Activated CD8-positive, alpha-beta memory T cell treated with anti-CD3 and anti-CD28 coated beads, Interleukin-2, amount 10 ng/mL, durations not matched to agents 7 days and 5 days (primary cell): ENCODE measurements around the gene EPHB2. TPM values are rescaled to one million over a fixed set of nuclear protein-coding genes. Genes with fewer than 3 reads are reported as not detected.

ENCODE experiments used
- ATAC-seq: fragments of 150-1000 bp; cut with Tn5 transposase; one replicate; pipeline ENCODE4 v1.10.0; 2021; ENCODE audit warnings: moderate library complexity
- CTCF ChIA-PET: fragments of 350-600 bp; sonication (Branson Sonifier 250); formaldehyde crosslinking; loops from one replicate; lab custom pipeline; 2021; ENCODE audit warnings: antibody characterized with exemption; lab: Charles Lee
- DNase-seq: peaks from one replicate; pipeline ENCODE4 v3.0.0-alpha.2; 2020
- H3K27ac Mint-ChIP-seq: one replicate; pipeline ENCODE4 v1.8.0; 2021; ENCODE audit warnings: mild to moderate bottlenecking, mixed read lengths
- H3K27me3 Mint-ChIP-seq: one replicate; pipeline ENCODE4 v1.8.0; 2021; ENCODE audit warnings: mixed read lengths
- H3K36me3 Mint-ChIP-seq: one replicate; pipeline ENCODE4 v1.8.0; 2021; ENCODE audit warnings: mild to moderate bottlenecking, mixed read lengths
- H3K4me1 Mint-ChIP-seq: one replicate; pipeline ENCODE4 v1.8.0; 2021; ENCODE audit warnings: mixed read lengths
- H3K4me3 Mint-ChIP-seq: one replicate; pipeline ENCODE4 v1.8.0; 2021; ENCODE audit warnings: mild to moderate bottlenecking, moderate library complexity, mixed read lengths
- H3K9me3 Mint-ChIP-seq: one replicate; pipeline ENCODE4 v1.8.0; 2022; ENCODE audit warnings: low read depth, mixed read lengths
- total RNA-seq, 2 experiments: library from RNA; stranded (reverse); gene quantifications; one replicate each; pipeline ENCODE4 v1.2.3, GENCODE V29; 2021

Gene EPHB2
- total RNA-seq, 2 experiments from 2014 or later: 0.09 TPM

DNA sequence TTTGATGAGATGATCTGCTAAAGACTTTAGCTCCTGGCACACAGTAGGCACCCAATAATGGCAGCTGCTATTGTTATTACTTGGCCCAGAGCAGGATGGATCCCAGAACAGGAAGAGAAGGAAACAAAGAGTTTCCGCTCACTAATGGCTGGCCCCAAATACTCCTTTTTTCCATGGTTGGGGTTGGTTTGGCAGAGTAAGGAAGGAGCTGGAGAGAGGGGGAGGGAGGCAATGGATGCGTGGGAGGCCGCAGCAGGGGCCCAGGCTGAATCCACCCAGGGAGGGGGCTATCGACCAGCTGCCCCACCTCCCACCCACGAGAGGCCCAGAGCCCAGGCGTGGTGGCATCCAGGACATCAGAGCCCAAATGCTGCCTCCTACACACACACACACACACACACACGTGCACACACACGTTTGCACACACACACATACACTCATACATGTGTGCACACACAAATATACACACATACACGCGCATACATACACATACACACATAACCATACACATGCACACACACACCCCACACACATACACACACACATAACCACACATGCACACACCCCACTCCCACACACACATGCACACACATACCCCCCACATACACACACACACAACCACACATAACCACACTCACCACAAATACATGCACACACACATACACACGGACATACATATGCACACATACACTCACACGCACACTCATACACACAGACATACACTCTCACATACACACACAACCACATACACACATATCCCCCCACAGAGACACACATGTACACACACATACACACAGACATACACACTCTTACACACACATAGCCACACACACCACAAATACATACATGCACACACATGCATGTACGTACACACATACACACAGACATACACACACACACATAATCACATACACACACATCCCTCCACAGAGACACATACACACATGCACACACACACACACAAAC is 32.4 kb upstream of the EPHB2 start:
- CTCF ChIA-PET: interaction anchor here (0.5 kb wide), 1 partner anchor 271 kb away, joined by 4 read pairs; no protein-coding TSS in a partner anchor
- H3K27ac Mint-ChIP-seq: no peak overlapping the region
- DNase-seq (no peak), ATAC-seq (no peak)
- no peaks in the 10 kb centered on the region for H3K9me3 Mint-ChIP-seq
- H3K27me3 Mint-ChIP-seq: peaks cover 15% of the 10 kb centered on the region
- no peak overlapping the region for H3K4me3 Mint-ChIP-seq
- H3K4me1 Mint-ChIP-seq: no peaks in the 10 kb centered on the region
- no peaks in the 10 kb centered on the region for H3K36me3 Mint-ChIP-seq

DNA sequence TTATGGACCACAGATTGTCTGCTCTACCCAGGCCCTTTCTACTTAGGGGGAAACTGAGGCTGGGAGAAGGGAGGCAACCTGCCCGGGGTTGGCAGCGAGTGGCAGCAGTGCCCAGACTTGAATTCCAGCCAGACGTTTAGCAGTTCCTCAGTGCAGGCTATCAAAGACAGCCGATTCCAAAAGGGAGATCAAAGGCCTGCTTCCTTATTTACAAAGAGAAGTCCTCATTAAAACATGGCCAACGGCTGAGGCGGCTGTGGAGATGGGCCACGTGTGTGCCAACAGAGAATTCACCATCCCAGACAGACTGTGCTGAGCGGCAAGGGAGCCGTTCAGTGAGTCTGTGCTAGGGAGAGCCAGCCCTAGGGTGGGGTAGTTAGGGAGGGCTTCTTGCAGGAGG is 29.9 kb upstream of the EPHB2 start:
- peaks cover 4% of the 10 kb centered on the region for H3K27me3 Mint-ChIP-seq
- H3K4me1 Mint-ChIP-seq: no peaks in the 10 kb centered on the region
- H3K27ac Mint-ChIP-seq: no peak overlapping the region
- CTCF ChIA-PET: no interaction called here
- H3K9me3 Mint-ChIP-seq: no peaks in the 10 kb centered on the region
- no peak overlapping the region for H3K4me3 Mint-ChIP-seq
- DNase-seq: no peak
- ATAC-seq: no peak
- no peaks in the 10 kb centered on the region for H3K36me3 Mint-ChIP-seq

DNA sequence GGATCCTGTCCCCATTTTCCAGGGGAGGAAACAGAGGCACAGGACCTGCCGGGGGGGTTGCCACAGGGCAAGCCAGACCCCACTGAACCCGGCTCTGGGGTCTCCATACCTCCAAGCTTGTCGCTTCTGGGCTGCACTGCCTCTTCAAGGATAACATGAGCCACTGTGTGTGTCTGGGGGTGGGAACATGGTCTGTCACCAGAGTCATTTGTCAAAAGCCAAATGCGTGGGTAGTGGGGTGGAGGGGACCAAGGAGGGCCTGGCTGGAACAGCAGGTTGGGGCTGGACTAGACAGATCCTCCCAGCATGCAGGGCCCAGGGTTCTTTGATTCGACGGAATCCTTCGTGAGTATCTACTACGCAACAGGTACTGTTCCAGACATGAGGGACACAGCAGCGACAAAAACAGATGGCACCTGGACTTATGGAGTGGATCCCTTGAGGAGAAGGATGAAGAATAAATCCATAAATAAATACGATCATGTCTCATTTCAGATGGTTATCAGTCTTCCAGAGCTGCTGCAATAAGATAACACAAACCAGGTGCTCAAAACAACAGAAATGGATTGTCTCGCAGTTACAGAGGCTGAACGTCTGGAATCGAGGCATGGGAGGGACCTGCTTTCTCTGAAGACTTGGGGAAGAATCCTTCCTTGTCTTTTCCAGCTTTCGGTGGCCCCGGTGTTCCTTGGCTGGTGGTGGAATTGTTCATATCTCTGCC is 28.9 kb upstream of the EPHB2 start:
- DNase-seq: no peak
- CTCF ChIA-PET: no interaction called here
- Mint-ChIP-seq H3K9me3 (no peaks in the 10 kb centered on the region), H3K4me1 (no peaks in the 10 kb centered on the region), H3K4me3 (no peak overlapping the region), H3K36me3 (no peaks in the 10 kb centered on the region), H3K27ac (no peak overlapping the region), H3K27me3 (peaks cover 7% of the 10 kb centered on the region)
- ATAC-seq: no peak

DNA sequence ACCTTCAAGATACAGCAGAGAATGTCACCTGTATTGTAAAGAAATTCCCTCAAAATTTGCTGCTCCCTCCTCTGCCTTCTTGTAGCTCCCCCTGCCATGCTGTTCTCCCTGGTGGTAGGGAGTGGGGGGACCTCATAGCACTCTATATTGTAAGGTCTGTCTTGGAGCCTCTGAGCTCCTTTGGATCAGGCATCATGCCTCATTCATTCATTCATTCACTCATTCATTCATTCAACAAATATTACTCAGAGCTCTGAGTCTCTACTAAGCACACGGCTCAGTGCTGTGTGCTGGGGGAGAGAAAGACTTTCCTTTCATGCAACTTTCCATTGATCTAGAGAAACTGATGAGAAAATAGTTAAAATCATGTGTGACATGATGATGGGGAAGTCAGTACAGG is 27.1 kb upstream of the EPHB2 start:
- ATAC-seq: no peak

DNA sequence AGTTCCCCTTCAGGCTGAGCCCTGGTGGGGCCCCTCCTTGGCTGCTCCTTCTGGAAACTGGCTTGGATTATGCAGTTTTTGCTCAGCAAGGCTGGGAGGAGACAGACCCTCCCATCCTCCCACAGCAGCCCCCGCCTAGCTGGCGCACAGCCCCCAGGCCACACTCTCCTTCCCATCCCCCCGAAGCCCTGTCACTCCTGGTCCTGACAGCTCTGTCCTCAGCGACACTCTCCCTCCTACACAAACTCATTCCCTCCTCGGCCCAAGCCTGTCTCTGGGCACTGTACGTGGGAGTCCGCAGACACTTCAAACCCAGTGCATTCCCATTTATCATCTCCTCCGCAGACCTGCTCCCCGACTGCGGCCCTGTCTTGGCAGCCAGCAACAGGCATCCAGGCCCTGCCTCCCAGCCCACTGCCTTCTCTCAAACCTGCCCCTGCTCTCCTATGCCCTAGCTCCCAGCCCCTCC is 25.0 kb upstream of the EPHB2 start:
- no peaks in the 10 kb centered on the region for H3K4me1 Mint-ChIP-seq
- peaks cover 19% of the 10 kb centered on the region for H3K27me3 Mint-ChIP-seq
- no peaks in the 10 kb centered on the region for H3K36me3 Mint-ChIP-seq
- no peak for ATAC-seq
- no peak overlapping the region for H3K4me3 Mint-ChIP-seq
- DNase-seq: no peak
- CTCF ChIA-PET: no interaction called here
- no peak overlapping the region for H3K27ac Mint-ChIP-seq
- no peaks in the 10 kb centered on the region for H3K9me3 Mint-ChIP-seq

More for the DNA sequence above, 27.1 kb upstream of the EPHB2 start:
- Mint-ChIP-seq H3K4me1 (no peaks in the 10 kb centered on the region), H3K36me3 (no peaks in the 10 kb centered on the region), H3K9me3 (no peaks in the 10 kb centered on the region), H3K27ac (no peak overlapping the region), H3K27me3 (peaks cover 15% of the 10 kb centered on the region), H3K4me3 (no peak overlapping the region)
- no peak for DNase-seq
- CTCF ChIA-PET: no interaction called here

DNA sequence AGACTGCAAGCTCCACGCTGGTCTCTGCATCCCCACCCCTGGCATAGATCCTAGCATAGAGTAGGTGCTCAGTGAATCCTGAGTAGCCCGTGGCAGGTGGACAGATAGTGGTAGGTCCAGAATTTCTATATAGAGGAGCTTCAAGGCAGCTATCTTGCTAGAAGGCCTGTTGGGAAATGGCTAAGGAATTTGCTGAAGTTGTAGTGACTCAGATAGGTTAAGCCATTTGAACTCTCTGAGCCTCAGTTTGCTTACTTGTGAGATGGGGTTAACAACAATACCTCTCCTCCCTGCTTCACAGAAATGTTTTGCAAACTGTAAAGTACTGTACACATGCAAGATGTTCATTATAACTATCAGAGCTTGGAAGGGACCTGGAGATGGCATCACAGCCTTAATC is 23.4 kb upstream of the EPHB2 start:
- peaks cover 19% of the 10 kb centered on the region for H3K27me3 Mint-ChIP-seq
- no peaks in the 10 kb centered on the region for H3K9me3 Mint-ChIP-seq
- no peaks in the 10 kb centered on the region for H3K4me1 Mint-ChIP-seq
- CTCF ChIA-PET: no interaction called here
- DNase-seq (no peak), ATAC-seq (no peak)
- no peak overlapping the region for H3K27ac Mint-ChIP-seq
- H3K4me3 Mint-ChIP-seq: no peak overlapping the region
- H3K36me3 Mint-ChIP-seq: no peaks in the 10 kb centered on the region

DNA sequence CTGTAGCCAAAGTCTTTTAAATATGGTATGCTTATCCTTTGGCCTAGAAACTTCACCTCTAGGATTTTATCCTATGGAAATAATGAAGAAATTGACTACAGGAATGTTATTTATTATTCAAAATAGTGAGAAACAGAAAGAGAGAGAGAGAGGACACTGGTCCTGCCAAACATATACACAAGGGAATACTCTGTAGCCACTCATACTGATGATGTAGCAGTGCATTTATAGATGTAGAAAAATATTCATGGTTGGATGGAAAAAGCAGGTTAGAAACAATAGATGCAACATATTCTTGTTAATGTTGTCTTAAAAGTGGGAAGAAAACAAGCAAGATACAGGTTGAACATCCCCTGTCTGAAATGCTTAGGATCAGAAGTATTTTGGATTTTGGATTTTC is 22.2 kb upstream of the EPHB2 start:
- Mint-ChIP-seq H3K27me3 (peaks cover 22% of the 10 kb centered on the region), H3K4me1 (no peaks in the 10 kb centered on the region), H3K4me3 (no peak overlapping the region), H3K9me3 (no peaks in the 10 kb centered on the region), H3K27ac (no peak overlapping the region), H3K36me3 (no peaks in the 10 kb centered on the region)
- CTCF ChIA-PET: no interaction called here
- no peak for DNase-seq
- ATAC-seq: no peak

DNA sequence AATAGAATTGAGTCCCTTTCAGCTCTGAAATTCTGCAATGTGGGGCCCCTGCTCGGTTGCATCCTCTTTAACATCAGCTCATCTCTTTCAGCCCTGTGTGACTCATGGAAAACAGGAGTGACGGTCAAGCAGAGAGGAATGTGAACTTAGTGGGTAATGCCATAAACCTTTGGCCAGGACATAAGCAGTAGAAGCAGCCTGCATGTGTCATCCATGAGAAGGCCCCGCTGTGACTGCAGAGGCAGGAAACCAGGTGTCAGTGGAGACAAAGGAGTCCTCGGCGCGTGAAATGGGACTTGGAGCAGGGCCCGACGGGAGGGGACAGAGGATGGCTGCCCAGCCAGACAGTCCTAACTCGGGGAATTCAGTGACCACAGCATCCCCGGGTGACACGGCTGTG is 21.1 kb upstream of the EPHB2 start:
- CTCF ChIA-PET: no interaction called here
- Mint-ChIP-seq H3K27ac (no peak overlapping the region), H3K27me3 (peaks cover 22% of the 10 kb centered on the region)

DNA sequence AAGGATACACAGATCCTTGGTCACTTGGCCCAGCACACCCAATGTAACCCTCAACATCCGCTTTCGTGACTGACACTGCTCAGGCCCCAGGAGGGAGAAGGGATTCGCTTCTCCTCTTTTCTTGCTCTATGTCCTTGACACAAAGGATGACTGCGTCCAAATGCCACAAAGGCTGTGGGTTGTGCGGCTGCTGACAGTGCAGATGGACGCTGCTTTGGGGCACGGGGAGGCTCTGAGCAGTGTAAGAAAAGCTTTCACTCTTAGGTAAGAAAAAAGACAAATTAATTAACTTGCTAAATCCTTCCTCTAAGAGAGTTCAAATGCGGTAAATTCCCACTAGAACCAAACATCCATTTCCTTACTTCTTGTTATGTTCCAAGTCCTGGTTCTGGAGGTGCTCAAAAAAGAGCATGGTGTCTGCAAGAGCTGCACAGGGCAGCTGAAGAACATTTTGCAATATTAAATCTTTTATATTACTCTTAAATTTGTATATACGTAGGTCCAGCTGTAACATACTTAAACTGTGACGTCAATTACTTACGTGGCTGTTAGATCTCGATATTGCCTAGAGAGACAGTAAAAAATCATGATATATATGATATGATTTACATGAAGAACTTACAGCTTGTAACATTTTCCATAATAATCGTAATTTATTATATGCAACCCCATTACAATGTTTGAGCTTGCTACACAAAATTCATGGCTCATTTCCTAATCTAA is 19.4 kb upstream of the EPHB2 start:
- Mint-ChIP-seq H3K4me3 (no peak overlapping the region), H3K4me1 (no peaks in the 10 kb centered on the region), H3K36me3 (no peaks in the 10 kb centered on the region), H3K27me3 (peaks cover 15% of the 10 kb centered on the region), H3K9me3 (no peaks in the 10 kb centered on the region), H3K27ac (no peak overlapping the region)
- DNase-seq (no peak), ATAC-seq (no peak)
- CTCF ChIA-PET: interaction anchor here (0.8 kb wide), 1 partner anchor 12 kb away, joined by 3 read pairs; no protein-coding TSS in a partner anchor

More for the DNA sequence above, 21.1 kb upstream of the EPHB2 start:
- H3K4me3 Mint-ChIP-seq: no peak overlapping the region
- H3K36me3 Mint-ChIP-seq: no peaks in the 10 kb centered on the region
- DNase-seq (no peak), ATAC-seq (no peak)
- no peaks in the 10 kb centered on the region for H3K9me3 Mint-ChIP-seq
- no peaks in the 10 kb centered on the region for H3K4me1 Mint-ChIP-seq

DNA sequence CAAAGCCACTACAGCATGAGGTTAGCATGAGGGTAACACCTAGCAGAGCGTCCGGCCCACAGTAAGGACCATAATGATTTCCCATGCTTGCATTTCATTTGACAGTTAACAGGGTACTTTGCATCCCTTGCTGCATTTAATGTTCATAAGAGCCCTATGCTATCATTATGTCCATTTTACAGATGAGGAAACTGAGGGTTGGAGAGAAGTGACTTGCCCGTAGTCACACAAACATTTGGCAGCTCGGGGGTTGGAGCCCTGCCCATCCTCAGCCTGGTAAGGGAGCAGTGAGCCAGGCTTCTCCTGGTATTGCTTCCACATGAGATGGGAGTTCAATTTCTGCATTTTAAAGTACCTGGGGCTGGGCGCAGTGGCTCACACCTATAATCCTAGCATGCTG is 16.5 kb upstream of the EPHB2 start:
- H3K4me1 Mint-ChIP-seq: no peaks in the 10 kb centered on the region
- H3K4me3 Mint-ChIP-seq: no peak overlapping the region
- DNase-seq: no peak
- H3K27me3 Mint-ChIP-seq: peaks cover 7% of the 10 kb centered on the region
- H3K27ac Mint-ChIP-seq: no peak overlapping the region
- no peak for ATAC-seq
- H3K36me3 Mint-ChIP-seq: no peaks in the 10 kb centered on the region
- CTCF ChIA-PET: no interaction called here
- no peaks in the 10 kb centered on the region for H3K9me3 Mint-ChIP-seq

DNA sequence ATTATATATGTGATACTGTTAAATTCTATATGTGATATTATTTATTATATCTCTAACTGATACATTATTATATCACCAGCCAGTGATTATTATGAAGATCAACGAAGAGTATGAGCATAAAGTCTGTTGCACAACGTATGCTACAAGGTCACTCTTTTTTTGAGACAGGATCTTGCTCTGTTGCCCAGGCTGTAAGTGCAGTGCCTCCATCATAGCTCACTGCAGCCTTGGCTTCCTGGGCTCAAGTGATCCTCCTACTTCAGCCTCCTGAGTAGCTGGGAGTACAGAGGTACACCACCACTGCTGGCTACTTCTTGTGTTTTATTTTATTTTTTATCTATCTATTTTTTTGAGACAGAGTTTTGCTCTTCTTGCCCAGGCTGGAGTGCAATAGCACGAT is 14.0 kb upstream of the EPHB2 start:
- no peaks in the 10 kb centered on the region for H3K36me3 Mint-ChIP-seq
- CTCF ChIA-PET: no interaction called here
- no peak for DNase-seq

DNA sequence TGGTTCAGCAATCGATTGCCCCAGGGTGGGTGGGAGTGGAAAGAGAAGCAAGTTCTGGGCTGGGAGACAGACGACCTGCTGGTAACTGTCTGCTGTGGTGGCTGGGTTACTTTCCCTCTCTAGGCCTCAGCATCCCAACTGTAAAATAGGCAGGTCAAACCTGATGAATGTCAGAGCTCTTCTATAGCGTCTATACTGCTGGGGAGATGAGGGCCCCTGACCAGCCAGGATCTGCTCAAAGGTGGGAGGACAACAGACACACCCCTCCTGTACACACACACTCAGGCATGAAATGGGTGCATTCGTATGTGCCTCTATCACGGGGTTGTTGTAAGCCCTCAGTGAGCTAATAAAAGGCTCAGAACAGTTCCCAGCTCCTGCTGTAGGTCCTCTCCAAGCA is 12.7 kb upstream of the EPHB2 start:
- Mint-ChIP-seq H3K27ac (no peak overlapping the region), H3K9me3 (no peaks in the 10 kb centered on the region), H3K36me3 (no peaks in the 10 kb centered on the region), H3K27me3 (peaks cover 5% of the 10 kb centered on the region), H3K4me1 (no peaks in the 10 kb centered on the region), H3K4me3 (no peak overlapping the region)
- DNase-seq: no peak
- CTCF ChIA-PET: no interaction called here
- ATAC-seq: no peak

More for the DNA sequence above, 14.0 kb upstream of the EPHB2 start:
- H3K9me3 Mint-ChIP-seq: no peaks in the 10 kb centered on the region
- H3K4me1 Mint-ChIP-seq: no peaks in the 10 kb centered on the region
- peaks cover 8% of the 10 kb centered on the region for H3K27me3 Mint-ChIP-seq
- H3K27ac Mint-ChIP-seq: no peak overlapping the region
- no peak overlapping the region for H3K4me3 Mint-ChIP-seq
- no peak for ATAC-seq
